SU-DHL-6 (cell line): ENCODE data around the gene CPPED1.

ENCODE experiments used
- H2AFZ ChIP-seq: fragments of 200-600 bp; sonication (generic); 2 replicates; pipeline ENCODE4 v1.6.1; 2014; ENCODE audit warnings: low read depth, mild to moderate bottlenecking, moderate library complexity, mixed read lengths, antibody characterized with exemption, low read length; ENCODE audit not compliant: severe bottlenecking
- H3F3A ChIP-seq: fragments of 200-600 bp; shearing (Covaris generic); 2 replicates; pipeline ENCODE4 v1.6.0; 2016; ENCODE audit warnings: antibody characterized with exemption, mild to moderate bottlenecking; ENCODE audit not compliant: insufficient read depth
- H3K27ac ChIP-seq: fragments of 200-600 bp; sonication (generic); 2 replicates; pipeline ENCODE4 v1.5.1; 2016; ENCODE audit warnings: low read depth, mild to moderate bottlenecking, low read length, moderate library complexity, mixed read lengths
- H3K27me3 ChIP-seq: fragments of 200-600 bp; sonication (generic), shearing (Covaris generic); 2 replicates; pipeline ENCODE4 v1.6.0; 2014; ENCODE audit warnings: mild to moderate bottlenecking, low read length
- H3K36me3 ChIP-seq: fragments of 200-600 bp; sonication (generic); 2 replicates; pipeline ENCODE4 v1.6.1; 2014; ENCODE audit warnings: mild to moderate bottlenecking, low read length, mixed read lengths
- H3K4me2 ChIP-seq: fragments of 300-600, 200-600 bp; shearing (Covaris generic), sonication (generic); 2 replicates; pipeline ENCODE4 v1.6.0; 2014; ENCODE audit warnings: low read length, low read depth, mild to moderate bottlenecking; ENCODE audit not compliant: poor library complexity, severe bottlenecking
- H3K4me3 ChIP-seq: fragments of 200-600 bp; sonication (generic); 2 replicates; pipeline ENCODE4 v1.5.1; 2014; ENCODE audit warnings: antibody characterized with exemption, low read length, mild to moderate bottlenecking, mixed read lengths; ENCODE audit not compliant: insufficient read depth, poor library complexity, severe bottlenecking
- H3K79me2 ChIP-seq: fragments of 200-600 bp; sonication (generic); 2 replicates; pipeline ENCODE4 v1.6.1; 2014; ENCODE audit warnings: mild to moderate bottlenecking, low read length, moderate library complexity; ENCODE audit not compliant: insufficient read depth
- H3K9ac ChIP-seq: fragments of 200-600 bp; sonication (generic); 2 replicates; pipeline ENCODE4 v1.7.0; 2014; ENCODE audit warnings: mild to moderate bottlenecking, low read length
- H3K9me2 ChIP-seq: fragments of 200-600 bp; sonication (generic); replicated peaks from 2 replicates; pipeline ENCODE4 v1.6.1; 2014; ENCODE audit warnings: low read length; ENCODE audit not compliant: insufficient read depth
- H3K9me3 ChIP-seq: fragments of 200-600 bp; sonication (generic); 2 replicates; pipeline ENCODE4 v1.6.1; 2014; ENCODE audit warnings: low read length, mixed read lengths; ENCODE audit not compliant: insufficient read depth
- H4K20me1 ChIP-seq: fragments of 200-600 bp; sonication (generic); 2 replicates; pipeline ENCODE4 v1.6.1; 2014; ENCODE audit warnings: low read depth, mild to moderate bottlenecking, antibody characterized with exemption, low read length, moderate library complexity, mixed read lengths
- CTCF ChIP-seq: fragments of 200-600 bp; sonication (generic); IDR thresholded peaks from one replicate; pipeline ENCODE4 v1.5.1; 2017; ENCODE audit warnings: antibody characterized with exemption, mild to moderate bottlenecking, low read length, moderate library complexity; ENCODE audit not compliant: insufficient read depth, poor library complexity, severe bottlenecking
- EZH2phosphoT487 ChIP-seq: fragments of 200-600 bp; sonication (generic), shearing (Covaris generic); conservative IDR thresholded peaks from 2 replicates; pipeline ENCODE4 v1.6.1; 2018; ENCODE audit warnings: mild to moderate bottlenecking, antibody characterized with exemption, low read length, moderate library complexity, mixed read lengths

CPPED1 gene

GRCh38 chr16:12658506-12658905, 145.2 kb downstream of the CPPED1 start:
- no peak overlapping the region for H3K4me2 ChIP-seq
- TF ChIP-seq EZH2phosphoT487 (no peak), CTCF (no peak)
- no peak overlapping the region for H3K27ac ChIP-seq
- no peaks in the 10 kb centered on the region for H3K9me3 ChIP-seq
- no peaks in the 10 kb centered on the region for H3K36me3 ChIP-seq
- no peak overlapping the region for H3K4me3 ChIP-seq
- H3F3A ChIP-seq: no peaks in the 10 kb centered on the region
- no peaks in the 10 kb centered on the region for H4K20me1 ChIP-seq
- no peak overlapping the region for H2AFZ ChIP-seq
- H3K9me2 ChIP-seq: no peaks in the 10 kb centered on the region
- no peak overlapping the region for H3K9ac ChIP-seq
- no peaks in the 10 kb centered on the region for H3K79me2 ChIP-seq
- H3K27me3 ChIP-seq: no peaks in the 10 kb centered on the region

GRCh38 chr16:12655537-12655936, 148.2 kb downstream of the CPPED1 start:
- H4K20me1 ChIP-seq: no peaks in the 10 kb centered on the region
- H2AFZ ChIP-seq: no peak overlapping the region
- no peak overlapping the region for H3K27ac ChIP-seq
- no peak overlapping the region for H3K9ac ChIP-seq
- H3K9me2 ChIP-seq: no peaks in the 10 kb centered on the region
- H3K27me3 ChIP-seq: no peaks in the 10 kb centered on the region
- H3K79me2 ChIP-seq: no peaks in the 10 kb centered on the region
- H3K4me3 ChIP-seq: no peak overlapping the region
- no peaks in the 10 kb centered on the region for H3F3A ChIP-seq
- no peak for TF ChIP-seq EZH2phosphoT487
- TF ChIP-seq CTCF: no peak
- H3K36me3 ChIP-seq: no peaks in the 10 kb centered on the region
- no peaks in the 10 kb centered on the region for H3K9me3 ChIP-seq
- H3K4me2 ChIP-seq: no peak overlapping the region

- no peak overlapping the region for H3K9ac ChIP-seq
- H3K27ac ChIP-seq: no peak overlapping the region
- no peaks in the 10 kb centered on the region for H4K20me1 ChIP-seq
- no peaks in the 10 kb centered on the region for H3K79me2 ChIP-seq
- no peaks in the 10 kb centered on the region for H3K27me3 ChIP-seq
- H3K36me3 ChIP-seq: no peaks in the 10 kb centered on the region
- H3K9me3 ChIP-seq: no peaks in the 10 kb centered on the region
- H3F3A ChIP-seq: no peaks in the 10 kb centered on the region
- no peaks in the 10 kb centered on the region for H3K9me2 ChIP-seq
- no peak overlapping the region for H3K4me2 ChIP-seq
- no peak for TF ChIP-seq CTCF
- no peak for TF ChIP-seq EZH2phosphoT487
- no peak overlapping the region for H3K4me3 ChIP-seq
- H2AFZ ChIP-seq: no peak overlapping the region
These were observed 149.8 kb downstream of the CPPED1 start for GRCh38 chr16:12653820-12654392.
